Kidney (tissue), 14 donors: ENCODE results near the gene NDUFS2. TPM values are rescaled to one million over a fixed set of nuclear protein-coding genes. Genes with fewer than 3 reads are reported as not detected.

ENCODE experiments used
- DNase-seq, 5 donors: peaks; one replicate each; pipeline ENCODE4 v3.0.0-alpha.2; 2013 to 2020
- FAIRE-seq: peaks from 2 replicates; lab custom pipeline; 2012; peaks lifted over from hg19 to GRCh38; lab: Jason Lieb, UNC
- H3K27ac ChIP-seq, 2 donors: one replicate each; pipeline ENCODE4 v1.7.0; 2013; ENCODE audit warnings: low read depth in 2 of 2, low read length in 2 of 2, inconsistent platforms in 1 of 2
- H3K27me3 ChIP-seq: one replicate; pipeline ENCODE4 v1.7.1; 2013; ENCODE audit warnings: low read length, inconsistent platforms; ENCODE audit not compliant: control insufficient read depth, insufficient read depth
- H3K36me3 ChIP-seq, 3 donors: one replicate each; pipeline versions ENCODE4 v1.7.0 to v1.7.1; 2013; ENCODE audit warnings: low read length in 3 of 3, control low read depth in 1 of 3, inconsistent platforms in 1 of 3; ENCODE audit not compliant: insufficient read depth in 3 of 3, control insufficient read depth in 2 of 3
- H3K4me1 ChIP-seq, 3 donors: one replicate each; pipeline versions ENCODE4 v1.7.0 to v1.7.1; 2013; ENCODE audit warnings: low read length in 3 of 3, inconsistent platforms in 1 of 3, low read depth in 1 of 3; ENCODE audit not compliant: control insufficient read depth in 2 of 3, insufficient read depth in 2 of 3
- H3K4me3 ChIP-seq, 3 donors: one replicate each; pipeline versions ENCODE4 v1.7.0 to v1.8.1; 2013; ENCODE audit warnings: low read length in 3 of 3, control low read depth in 1 of 3, inconsistent platforms in 1 of 3
- H3K9ac ChIP-seq, 3 donors: one replicate each; pipeline versions ENCODE4 v1.7.0 to v1.7.1; 2013; ENCODE audit warnings: low read length in 3 of 3, control low read depth in 1 of 3, inconsistent platforms in 1 of 3
- H3K9me3 ChIP-seq, 3 donors: one replicate each; pipeline versions ENCODE4 v1.7.0 to v1.7.1; 2013; ENCODE audit warnings: low read length in 3 of 3, control low read depth in 1 of 3, inconsistent platforms in 1 of 3; ENCODE audit not compliant: control insufficient read depth in 2 of 3, insufficient read depth in 1 of 3
- intact Hi-C: fragments of 100-400 bp; cut with DNase I; formaldehyde crosslinking; loops from one replicate; pipeline ENCODE4 v1.11.1; 2022
- polyA plus RNA-seq: library from polyadenylated mRNA; stranded (reverse); fragments of 350-450 nt; fragmentation: Illumina TruSeq; extraction: RNeasy Lipid Tissue Mini Kit (QIAGEN cat#74804); gene quantifications from one replicate; pipeline ENCODE4 v1.2.3, GENCODE V29; 2014; ENCODE audit warnings: low read depth, low replicate concordance; ENCODE audit not compliant: insufficient read depth
- total RNA-seq: library from RNA; stranded (reverse); fragmentation: NEBNext Ultra II Directional; extraction: Animal tissue kit (Norgen Biotek cat#: 25700); gene quantifications from one replicate; pipeline ENCODE4 v1.2.1, GENCODE V29; 2021
- TF ChIP-seq, protein P1 (sequence below): IDR thresholded peaks from 3 replicates; pipeline ENCODE4 v1.5.1; 2012; ENCODE audit warnings: mild to moderate bottlenecking, moderate library complexity, borderline replicate concordance; ENCODE audit not compliant: insufficient read depth; ENCODE audit errors: extremely low read depth
- donor health status: control.
- donor health status: control.
- donor health status: control.
- donor health status: control.
- donor health status: control.
- donor health status: DM: yes; HTN: yes; CAD: no.
- donor health status: Normal renal cell carcinoma (clear cell type).

The NDUFS2 gene
- total and polyA plus RNA-seq, 2 donors from 2014 or later = 92.7 to 197 TPM

DNA sequence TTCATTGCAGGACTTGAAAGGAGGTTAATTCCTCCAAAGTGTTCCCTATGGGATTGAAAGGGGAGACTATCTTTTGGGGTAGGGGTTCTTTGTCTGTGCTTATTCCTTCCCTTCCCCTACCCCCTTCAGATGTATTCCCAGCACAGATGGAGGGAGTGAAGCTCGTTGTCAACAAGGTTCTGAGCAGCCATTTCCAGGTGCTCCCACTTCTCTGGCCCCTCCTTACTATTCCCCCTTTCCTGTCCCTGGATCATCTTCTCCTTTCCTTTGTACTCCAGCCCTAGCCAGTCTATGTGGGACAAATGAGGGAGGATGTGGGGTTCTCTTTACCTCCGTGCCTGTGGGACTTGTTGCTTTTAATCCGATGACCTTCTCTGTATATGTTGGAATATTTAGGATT lies 24.6 kb downstream of the NDUFS2 start:
- FAIRE-seq (no peak), DNase-seq (no peak)
- TF ChIP-seq, protein P1, sequence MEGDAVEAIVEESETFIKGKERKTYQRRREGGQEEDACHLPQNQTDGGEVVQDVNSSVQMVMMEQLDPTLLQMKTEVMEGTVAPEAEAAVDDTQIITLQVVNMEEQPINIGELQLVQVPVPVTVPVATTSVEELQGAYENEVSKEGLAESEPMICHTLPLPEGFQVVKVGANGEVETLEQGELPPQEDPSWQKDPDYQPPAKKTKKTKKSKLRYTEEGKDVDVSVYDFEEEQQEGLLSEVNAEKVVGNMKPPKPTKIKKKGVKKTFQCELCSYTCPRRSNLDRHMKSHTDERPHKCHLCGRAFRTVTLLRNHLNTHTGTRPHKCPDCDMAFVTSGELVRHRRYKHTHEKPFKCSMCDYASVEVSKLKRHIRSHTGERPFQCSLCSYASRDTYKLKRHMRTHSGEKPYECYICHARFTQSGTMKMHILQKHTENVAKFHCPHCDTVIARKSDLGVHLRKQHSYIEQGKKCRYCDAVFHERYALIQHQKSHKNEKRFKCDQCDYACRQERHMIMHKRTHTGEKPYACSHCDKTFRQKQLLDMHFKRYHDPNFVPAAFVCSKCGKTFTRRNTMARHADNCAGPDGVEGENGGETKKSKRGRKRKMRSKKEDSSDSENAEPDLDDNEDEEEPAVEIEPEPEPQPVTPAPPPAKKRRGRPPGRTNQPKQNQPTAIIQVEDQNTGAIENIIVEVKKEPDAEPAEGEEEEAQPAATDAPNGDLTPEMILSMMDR = no peak
- Histone ChIP-seq H3K27me3 (no peaks in the 10 kb centered on the region), H3K9ac (peak overlapping the region in 1 of 3 donors; percentile 86), H3K4me3 (peak overlapping the region in 2 of 3 donors; percentile 51 to 95), H3K27ac (no peak overlapping the region), H3K4me1 (peaks cover 2 to 17% (median 8%) of the 10 kb centered on the region in 3 donors), H3K36me3 (peaks cover 3 to 15% (median 13%) of the 10 kb centered on the region in 3 donors), H3K9me3 (no peaks in the 10 kb centered on the region)
- intact Hi-C loops = no loop called here

GRCh38 chr1:161227196-161227871 lies 25.2 kb downstream of the NDUFS2 start:
- H3K9ac ChIP-seq = peak overlapping the region in 2 of 3 donors; percentile 8 to 86
- peaks cover 3 to 15% (median 13%) of the 10 kb centered on the region in 3 donors for H3K36me3 ChIP-seq
- TF ChIP-seq, protein P1 = peak; percentile 88
- H3K4me3 ChIP-seq = peak overlapping the region; percentile 43 to 95 (median 51)
- FAIRE-seq (no peak), DNase-seq (peak; percentile 81 to 90 (median 83))
- H3K27me3 ChIP-seq = no peaks in the 10 kb centered on the region
- no peaks in the 10 kb centered on the region for H3K9me3 ChIP-seq
- peaks cover 2 to 17% (median 8%) of the 10 kb centered on the region in 3 donors for H3K4me1 ChIP-seq
- H3K27ac ChIP-seq = peak overlapping the region in 1 of 2 donors; percentile 51
- intact Hi-C loops = no loop called here

DNA sequence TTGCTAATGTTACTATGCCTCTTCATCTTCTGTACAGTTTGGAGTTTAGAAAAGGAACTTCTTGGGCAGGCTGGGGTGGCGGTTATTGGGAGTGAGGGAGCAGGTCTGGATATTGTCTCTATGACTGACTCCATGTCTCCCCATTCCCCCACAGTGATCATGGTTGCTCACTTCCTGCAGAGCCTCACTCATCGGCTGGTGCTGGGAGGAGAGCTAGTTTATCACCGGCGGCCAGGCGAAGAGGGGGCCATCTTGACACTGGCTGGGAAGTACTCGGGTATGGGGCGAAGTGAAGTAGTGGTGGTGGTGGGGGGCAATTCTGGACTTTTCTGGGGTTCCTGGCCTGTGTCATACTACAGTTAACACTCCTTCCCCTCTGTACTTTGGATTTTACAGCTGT lies 25.9 kb downstream of the NDUFS2 start:
- H3K36me3 ChIP-seq = peaks cover 3 to 15% (median 13%) of the 10 kb centered on the region in 3 donors
- H3K4me3 ChIP-seq = no peak overlapping the region
- no peak for DNase-seq
- no peaks in the 10 kb centered on the region for H3K27me3 ChIP-seq
- intact Hi-C loops = no loop called here
- FAIRE-seq = no peak
- peaks cover 2 to 17% (median 8%) of the 10 kb centered on the region in 3 donors for H3K4me1 ChIP-seq
- H3K9ac ChIP-seq = no peak overlapping the region
- H3K9me3 ChIP-seq = no peaks in the 10 kb centered on the region
- H3K27ac ChIP-seq = no peak overlapping the region
- TF ChIP-seq, protein P1 = no peak
